Activated naive CD8-positive, alpha-beta T cell treated with anti-CD3 and anti-CD28 coated beads for 36 hours (primary cell): ENCODE measurements around the gene IQCC. TPM values are rescaled to one million over a fixed set of nuclear protein-coding genes. Genes with fewer than 3 reads are reported as not detected.
"Not testable (repeated sequence)": the region's sequence is repeated elsewhere in the genome, so short reads cannot be mapped to it uniquely, and the experiment has no call there.

Source experiments
- DNase-seq: peaks from one replicate; pipeline ENCODE4 v3.0.0; 2021
- H3K27ac Mint-ChIP-seq: one replicate; pipeline ENCODE4 v1.8.0; 2022; ENCODE audit warnings: mild to moderate bottlenecking, moderate library complexity, mixed read lengths
- H3K27me3 Mint-ChIP-seq: one replicate; pipeline ENCODE4 v1.8.0; 2022; ENCODE audit warnings: mild to moderate bottlenecking, mixed read lengths
- H3K36me3 Mint-ChIP-seq: one replicate; pipeline ENCODE4 v1.8.0; 2021; ENCODE audit warnings: mild to moderate bottlenecking, mixed read lengths
- H3K4me1 Mint-ChIP-seq: one replicate; pipeline ENCODE4 v1.8.0; 2021; ENCODE audit warnings: mixed read lengths
- H3K4me3 Mint-ChIP-seq: one replicate; pipeline ENCODE4 v1.8.0; 2022; ENCODE audit warnings: mild to moderate bottlenecking, moderate library complexity, mixed read lengths
- H3K9me3 Mint-ChIP-seq: one replicate; pipeline ENCODE4 v1.8.0; 2022; ENCODE audit warnings: mixed read lengths
- total RNA-seq, 2 experiments: library from RNA; stranded (reverse); gene quantifications; one replicate each; pipeline ENCODE4 v1.2.3, GENCODE V29; 2021

The IQCC gene
- total RNA-seq: 1 to 10 TPM; 4.8 to 5.0 TPM

DNA sequence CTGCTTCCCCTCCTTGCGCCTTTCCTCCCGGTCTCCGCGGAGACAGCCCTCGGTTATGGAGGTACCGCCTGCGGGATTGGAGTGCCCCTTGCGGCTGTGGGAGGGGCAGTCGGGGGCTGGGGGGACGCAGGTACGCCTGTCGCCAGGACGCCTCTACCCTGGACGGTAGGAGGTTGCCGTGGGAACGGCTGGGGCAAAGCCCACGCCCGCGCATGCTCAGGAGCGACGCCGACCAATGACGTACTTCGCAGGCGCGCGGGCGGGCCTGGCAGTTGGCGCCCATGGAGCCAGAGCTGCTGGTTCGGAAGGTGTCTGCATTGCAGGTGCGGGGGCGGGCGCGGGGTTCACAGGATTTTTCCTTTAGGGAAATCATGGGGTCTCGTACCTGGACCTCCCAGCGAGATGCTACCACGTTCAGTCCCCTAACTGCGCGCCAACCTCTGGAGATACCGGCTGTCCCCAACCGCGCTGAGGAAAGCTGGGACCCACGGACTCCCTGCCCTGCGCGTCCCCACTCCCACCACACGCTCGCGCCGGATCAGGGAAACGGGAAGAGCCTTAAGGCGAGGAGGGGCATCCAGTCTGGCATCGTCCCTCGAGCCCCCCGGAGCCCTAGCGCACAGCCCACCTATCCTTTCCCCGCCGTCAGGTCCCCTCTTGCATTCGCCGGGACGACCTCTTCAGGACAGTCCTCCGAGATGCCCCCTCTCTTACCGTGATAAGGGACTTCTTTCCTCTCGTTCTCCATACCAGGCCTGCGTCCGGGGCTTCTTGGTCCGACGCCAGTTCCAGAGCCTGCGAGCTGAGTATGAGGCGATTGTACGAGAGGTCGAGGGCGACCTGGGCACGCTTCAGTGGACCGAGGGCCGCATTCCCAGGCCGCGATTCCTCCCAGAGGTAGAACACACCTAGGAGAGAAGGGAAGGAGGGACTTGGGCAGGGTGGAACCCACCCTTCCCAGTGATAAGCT, at the start of gene IQCC:
IQCC (plus strand) TSS at position 271 of the 970 bp plus-strand sequence; CDS start at position 282, 11 bp downstream.
- Mint-ChIP-seq H3K4me3 (peak within 1 kb of the TSS; percentile 92), H3K4me1 (peaks cover 29% of the 10 kb centered on the region), H3K9me3 (no peaks in the 10 kb centered on the region), H3K27me3 (no peaks in the 10 kb centered on the region), H3K27ac (peak within 1 kb of the TSS; percentile 82), H3K36me3 (peaks cover 19% of the 10 kb centered on the region)
- DNase-seq: peak; percentile 91

DNA sequence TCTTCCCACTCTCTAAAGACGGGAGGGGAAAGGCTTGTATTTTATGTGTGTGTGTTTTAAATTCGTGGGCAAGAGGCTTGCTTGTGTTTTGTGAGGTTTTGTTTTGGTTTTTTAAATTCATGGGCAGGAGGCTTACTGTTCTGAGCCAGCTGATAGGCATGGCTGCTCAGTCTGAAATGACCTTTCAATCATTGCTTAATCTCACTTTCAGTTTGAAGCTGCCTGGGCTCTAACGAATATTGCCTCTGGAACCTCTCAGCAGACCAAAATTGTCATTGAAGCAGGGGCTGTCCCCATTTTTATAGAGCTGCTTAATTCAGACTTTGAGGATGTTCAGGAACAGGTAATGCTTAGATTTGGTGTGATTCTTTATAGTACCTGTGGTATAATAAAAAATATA, 46.3 kb upstream of the IQCC start:
- peaks cover 10% of the 10 kb centered on the region for H3K4me1 Mint-ChIP-seq
- no peaks in the 10 kb centered on the region for H3K9me3 Mint-ChIP-seq
- H3K27me3 Mint-ChIP-seq: no peaks in the 10 kb centered on the region
- DNase-seq: no peak
- no peak overlapping the region for H3K4me3 Mint-ChIP-seq
- peaks cover 36% of the 10 kb centered on the region for H3K36me3 Mint-ChIP-seq
- H3K27ac Mint-ChIP-seq: peak overlapping the region; percentile 66

GRCh38 chr1:32163405-32163804, 42.1 kb upstream of the IQCC start:
- Mint-ChIP-seq H3K9me3 (no peaks in the 10 kb centered on the region), H3K36me3 (peaks cover 38% of the 10 kb centered on the region), H3K4me3 (no peak overlapping the region), H3K27ac (no peak overlapping the region), H3K27me3 (no peaks in the 10 kb centered on the region), H3K4me1 (peaks cover 8% of the 10 kb centered on the region)
- no peak for DNase-seq

DNA sequence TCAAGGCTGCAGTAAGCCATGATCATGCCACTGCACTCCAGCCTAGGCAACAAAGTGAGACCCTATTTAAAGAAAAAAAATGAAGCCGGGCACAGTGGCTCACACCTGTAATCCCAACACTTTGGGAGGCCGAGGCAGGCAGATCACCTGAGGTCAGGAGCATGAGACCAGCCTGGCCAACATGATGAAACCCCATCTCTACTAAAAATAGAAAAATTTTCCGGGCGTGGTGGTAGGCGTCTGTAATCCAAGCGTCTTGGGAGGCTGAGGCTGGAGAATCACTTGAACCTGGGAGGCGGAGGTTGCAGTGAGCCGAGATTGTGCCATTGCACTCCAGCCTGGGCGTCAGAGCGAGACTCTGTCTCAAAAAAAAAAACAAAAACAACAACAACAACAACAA, 39.8 kb upstream of the IQCC start:
- not testable (repeated sequence) for H3K4me3 Mint-ChIP-seq, DNase-seq, H3K4me1 Mint-ChIP-seq, H3K27me3 Mint-ChIP-seq, H3K9me3 Mint-ChIP-seq, H3K27ac Mint-ChIP-seq
- peaks cover 31% of the 10 kb centered on the region for H3K36me3 Mint-ChIP-seq

DNA sequence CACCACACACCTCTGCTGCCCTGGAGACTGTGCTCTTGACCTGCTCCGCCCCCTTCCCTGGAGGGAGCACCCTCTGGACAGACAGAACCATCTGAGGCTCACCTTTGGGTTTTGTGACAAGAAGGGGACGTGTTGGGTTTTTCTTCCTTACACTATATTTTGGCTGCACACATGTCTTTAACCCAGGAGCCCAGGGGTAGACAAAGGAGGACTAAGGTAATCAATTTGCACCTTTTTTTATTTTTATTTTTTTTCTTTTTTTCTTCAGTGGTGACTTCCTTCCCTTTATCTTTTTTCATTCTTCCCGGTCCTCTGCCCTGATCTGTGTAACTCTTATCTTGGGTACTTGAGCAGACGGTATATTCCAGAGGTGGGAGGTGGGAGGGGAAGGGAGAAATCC, 34.5 kb upstream of the IQCC start:
- no peak overlapping the region for H3K27ac Mint-ChIP-seq
- peaks cover 34% of the 10 kb centered on the region for H3K36me3 Mint-ChIP-seq

GRCh38 chr1:32172621-32173245, 32.7 kb upstream of the IQCC start:
- Mint-ChIP-seq H3K9me3 (no peaks in the 10 kb centered on the region), H3K27me3 (no peaks in the 10 kb centered on the region), H3K4me3 (no peak overlapping the region), H3K36me3 (peaks cover 28% of the 10 kb centered on the region), H3K27ac (no peak overlapping the region), H3K4me1 (peaks cover 10% of the 10 kb centered on the region)
- no peak for DNase-seq

More for the DNA sequence above, 34.5 kb upstream of the IQCC start:
- no peak for DNase-seq
- no peaks in the 10 kb centered on the region for H3K27me3 Mint-ChIP-seq
- no peaks in the 10 kb centered on the region for H3K9me3 Mint-ChIP-seq
- H3K4me3 Mint-ChIP-seq: no peak overlapping the region
- H3K4me1 Mint-ChIP-seq: peaks cover 10% of the 10 kb centered on the region

GRCh38 chr1:32178380-32179192, 26.9 kb upstream of the IQCC start:
- H3K4me3 Mint-ChIP-seq: peak overlapping the region; percentile 95

GRCh38 chr1:32179193-32179442, 26.4 kb upstream of the IQCC start:
- Mint-ChIP-seq H3K27me3 (no peaks in the 10 kb centered on the region), H3K36me3 (peaks cover 39% of the 10 kb centered on the region), H3K27ac (peak overlapping the region; percentile 98), H3K4me1 (peaks cover 39% of the 10 kb centered on the region), H3K4me3 (peak overlapping the region; percentile 95), H3K9me3 (no peaks in the 10 kb centered on the region)
- DNase-seq: no peak

More at GRCh38 chr1:32178380-32179192, 26.9 kb upstream of the IQCC start:
- H3K27ac Mint-ChIP-seq: peak overlapping the region; percentile 98
- peaks cover 34% of the 10 kb centered on the region for H3K36me3 Mint-ChIP-seq
- no peaks in the 10 kb centered on the region for H3K9me3 Mint-ChIP-seq
- H3K27me3 Mint-ChIP-seq: no peaks in the 10 kb centered on the region
- DNase-seq: no peak
- H3K4me1 Mint-ChIP-seq: peaks cover 34% of the 10 kb centered on the region

- no peaks in the 10 kb centered on the region for H3K27me3 Mint-ChIP-seq
- peak; percentile 94 for DNase-seq
- peak within 1 kb of the TSS; percentile 98 for H3K27ac Mint-ChIP-seq
- H3K4me3 Mint-ChIP-seq: peak within 1 kb of the TSS; percentile 95
- peaks cover 44% of the 10 kb centered on the region for H3K36me3 Mint-ChIP-seq
- no peaks in the 10 kb centered on the region for H3K9me3 Mint-ChIP-seq
- peaks cover 44% of the 10 kb centered on the region for H3K4me1 Mint-ChIP-seq
These were observed 25.9 kb upstream of the IQCC start, which contains the start of gene TXLNA for GRCh38 chr1:32179443-32180185. Gene TXLNA, plus strand, starts transcription at chr1:32179675. Its CDS starts 671 bp downstream, at chr1:32180346.

GRCh38 chr1:32180186-32181060, 25.0 kb upstream of the IQCC start:
- peak; percentile 43 for DNase-seq
- Mint-ChIP-seq H3K36me3 (peaks cover 50% of the 10 kb centered on the region), H3K9me3 (no peaks in the 10 kb centered on the region), H3K27me3 (no peaks in the 10 kb centered on the region), H3K4me3 (peak overlapping the region; percentile 95), H3K27ac (peak overlapping the region; percentile 96), H3K4me1 (peaks cover 50% of the 10 kb centered on the region)

GRCh38 chr1:32181065-32181464, 24.4 kb upstream of the IQCC start:
- no peaks in the 10 kb centered on the region for H3K27me3 Mint-ChIP-seq
- H3K4me1 Mint-ChIP-seq: peaks cover 51% of the 10 kb centered on the region

GRCh38 chr1:32181563-32181962, 23.9 kb upstream of the IQCC start:
- Mint-ChIP-seq H3K27ac (peak overlapping the region; percentile 96), H3K27me3 (no peaks in the 10 kb centered on the region), H3K4me3 (peak overlapping the region; percentile 95), H3K36me3 (peaks cover 55% of the 10 kb centered on the region), H3K4me1 (peaks cover 56% of the 10 kb centered on the region), H3K9me3 (no peaks in the 10 kb centered on the region)
- no peak for DNase-seq

More at GRCh38 chr1:32181065-32181464, 24.4 kb upstream of the IQCC start:
- Mint-ChIP-seq H3K4me3 (peak overlapping the region; percentile 95), H3K9me3 (no peaks in the 10 kb centered on the region), H3K27ac (peak overlapping the region; percentile 96), H3K36me3 (peaks cover 50% of the 10 kb centered on the region)
- DNase-seq: no peak

DNA sequence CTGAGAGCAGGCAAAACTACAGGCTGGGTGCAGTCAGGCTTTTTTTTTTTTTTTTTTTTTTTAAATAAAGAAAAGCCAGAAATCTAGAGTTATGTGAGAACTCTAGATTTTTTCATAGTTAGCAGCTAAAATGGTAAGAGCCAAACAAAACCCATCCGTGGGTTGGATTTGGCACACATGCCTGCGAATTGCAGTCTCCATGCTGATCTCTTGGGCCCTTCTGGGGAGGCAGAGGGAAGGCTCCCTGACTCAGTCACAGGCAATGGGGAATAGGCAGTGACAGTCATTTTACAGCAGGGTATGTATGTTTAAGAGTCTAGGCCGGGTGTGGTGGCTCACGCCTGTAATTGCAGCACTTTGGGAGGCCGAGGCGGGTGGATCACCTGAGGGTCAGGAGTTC, 23.4 kb upstream of the IQCC start:
- peak overlapping the region; percentile 95 for H3K4me3 Mint-ChIP-seq
- H3K27ac Mint-ChIP-seq: peak overlapping the region; percentile 20

More for the DNA sequence above, 23.4 kb upstream of the IQCC start:
- Mint-ChIP-seq H3K9me3 (no peaks in the 10 kb centered on the region), H3K36me3 (peaks cover 57% of the 10 kb centered on the region), H3K4me1 (peaks cover 57% of the 10 kb centered on the region), H3K27me3 (no peaks in the 10 kb centered on the region)
- no peak for DNase-seq
